Karpas-422 (cell line): ENCODE data around the gene MFRP. TPM values are rescaled to one million over a fixed set of nuclear protein-coding genes. Genes with fewer than 3 reads are reported as not detected.

Experiments used
- DNase-seq: peaks from one replicate; pipeline ENCODE4 v3.0.0-alpha.2; 2015
- H2AFZ ChIP-seq: fragments of 200-600 bp; sonication (generic); 2 replicates; pipeline ENCODE4 v1.6.1; 2014; ENCODE audit warnings: antibody characterized with exemption, low read length, mixed read lengths
- H3K27ac ChIP-seq: fragments of 200-600 bp; sonication (generic); 2 replicates; pipeline ENCODE4 v1.5.1; 2014; ENCODE audit warnings: mild to moderate bottlenecking, low read length, moderate library complexity
- H3K27me3 ChIP-seq: fragments of 200-600 bp; sonication (generic); 2 replicates; pipeline ENCODE4 v1.6.1; 2014; ENCODE audit warnings: low read length, mixed read lengths
- H3K36me3 ChIP-seq: fragments of 200-600 bp; sonication (generic); 2 replicates; pipeline ENCODE4 v1.6.1; 2014; ENCODE audit warnings: low read length, mixed read lengths; ENCODE audit not compliant: insufficient read depth
- H3K4me1 ChIP-seq: fragments of 200-600 bp; sonication (generic); 2 replicates; pipeline ENCODE4 v1.6.1; 2014; ENCODE audit warnings: mild to moderate bottlenecking, low read length, mixed read lengths
- H3K4me2 ChIP-seq: fragments of 200-600 bp; sonication (generic); 2 replicates; pipeline ENCODE4 v1.6.1; 2014; ENCODE audit warnings: low read length, low read depth, mild to moderate bottlenecking; ENCODE audit not compliant: poor library complexity, severe bottlenecking
- H3K4me3 ChIP-seq: fragments of 200-600 bp; sonication (generic); 2 replicates; pipeline ENCODE4 v1.5.1; 2014; ENCODE audit warnings: mild to moderate bottlenecking, antibody characterized with exemption, low read length, mixed read lengths
- H3K79me2 ChIP-seq: fragments of 200-600 bp; sonication (generic); 2 replicates; pipeline ENCODE4 v1.6.1; 2014; ENCODE audit warnings: mild to moderate bottlenecking, low read length, mixed read lengths
- H3K9ac ChIP-seq: fragments of 200-600 bp; sonication (generic); 2 replicates; pipeline ENCODE4 v1.6.0; 2014; ENCODE audit warnings: low read length
- H3K9me2 ChIP-seq: fragments of 200-600 bp; sonication (generic), shearing (Covaris generic); replicated peaks from 2 replicates; pipeline ENCODE4 v1.6.0; 2014; ENCODE audit warnings: mild to moderate bottlenecking, low read length, moderate library complexity; ENCODE audit not compliant: insufficient read depth
- H3K9me3 ChIP-seq: fragments of 300-700, 200-600 bp; sonication (generic); 2 replicates; pipeline ENCODE4 v1.6.1; 2014; ENCODE audit warnings: low read length, mixed read lengths
- H4K20me1 ChIP-seq: fragments of 200-600 bp; sonication (generic); 2 replicates; pipeline ENCODE4 v1.6.1; 2014; ENCODE audit warnings: mild to moderate bottlenecking, antibody characterized with exemption, low read length, low read depth; ENCODE audit not compliant: insufficient read depth
- small RNA-seq: library from RNA; depleted of rRNA; stranded (forward); fragments of <200 nt; gene quantifications from one replicate; pipeline ENCODE3, GENCODE V24; 2014
- total RNA-seq: library from RNA; depleted of rRNA; stranded (reverse); fragments of >200 nt; shearing (Covaris generic); gene quantifications from 2 replicates; pipeline ENCODE4 v1.2.3, GENCODE V29; 2014; ENCODE audit warnings: low replicate concordance; rRNA removed

The MFRP gene
- total RNA-seq, 1 experiment from 2014 or later, result not detected

DNA sequence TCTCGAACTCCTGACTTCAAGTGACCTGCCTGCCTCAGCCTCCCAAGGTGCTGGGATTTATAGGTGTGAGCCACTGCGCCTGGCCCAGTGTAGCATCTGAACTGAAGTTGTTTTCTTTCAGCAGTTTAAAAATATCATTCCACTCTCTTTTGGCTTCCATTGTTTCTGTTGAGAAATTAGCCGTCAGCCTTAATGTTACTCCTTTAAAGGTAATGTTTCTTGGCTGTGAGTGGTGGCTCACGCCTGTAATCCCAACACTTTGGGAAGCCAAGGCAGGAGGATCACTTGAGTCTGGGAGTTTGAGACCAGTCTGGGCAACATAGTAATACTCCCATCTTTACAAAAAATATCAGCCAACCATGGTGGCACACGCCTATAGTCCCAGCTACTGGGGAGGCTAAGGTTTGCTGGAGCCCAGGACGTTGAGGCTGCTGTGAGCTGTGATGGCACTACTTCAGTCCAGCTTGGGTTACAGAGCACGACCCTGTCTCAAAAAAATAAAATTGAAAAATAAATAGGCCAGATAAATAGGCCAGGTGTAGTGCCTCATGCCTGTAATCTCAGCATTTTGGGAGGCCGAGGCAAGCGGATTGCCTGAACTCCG lies 55.5 kb downstream of the MFRP start:
- no peaks in the 10 kb centered on the region for H4K20me1 ChIP-seq
- H3K36me3 ChIP-seq, result peaks cover 3% of the 10 kb centered on the region; the same call in 1 of the 2 replicates

More for the DNA sequence above, 55.5 kb downstream of the MFRP start:
- Histone ChIP-seq H3K9me3 (no peaks in the 10 kb centered on the region), H3K4me3 (no peak overlapping the region), H2AFZ (no peak overlapping the region), H3K79me2 (no peaks in the 10 kb centered on the region), H3K4me1 (0 out of 2 replicates have a peak, but pooled peaks cover 4% of the 10 kb centered on the region), H3K4me2 (no peak overlapping the region), H3K9me2 (no peaks in the 10 kb centered on the region), H3K27ac (no peak overlapping the region), H3K9ac (no peak overlapping the region), H3K27me3 (no peaks in the 10 kb centered on the region)
- DNase-seq, result no peak

Small RNAs within 50 kb of the gene (small RNA-seq; reads per million reads assigned to genes)
- gene RF01225 (not detected), gene RNU6-262P (0.16 reads per million)

Other genes with a start within 250 kb of the MFRP start
- 10.0 and 27.3 TPM in 2 replicates for gene DPAGT1, start 244.9 kb downstream of the MFRP start, total RNA-seq
- gene C2CD2L, start 239.4 kb downstream of the MFRP start, total RNA-seq, result 10.1 and 11.9 TPM in 2 replicates
- 16.3 and 22.4 TPM in 2 replicates for gene HINFP, start 225.1 kb downstream of the MFRP start, total RNA-seq
- gene ABCG4, start 197.7 kb downstream of the MFRP start, total RNA-seq, result not detected in 2 replicates
- 2.7 and 7.5 TPM in 2 replicates for gene NLRX1, start 178.0 kb downstream of the MFRP start, total RNA-seq
- not detected in 2 replicates for gene NHERF4, start 161.2 kb downstream of the MFRP start, total RNA-seq
- 18.0 and 34.0 TPM in 2 replicates for gene CBL, start 140.4 kb downstream of the MFRP start, total RNA-seq
- gene MCAM, start 29.6 kb downstream of the MFRP start, total RNA-seq, result 2.0 and 2.1 TPM in 2 replicates
- 3.9 and 8.8 TPM in 2 replicates for gene RNF26, start 12.2 kb downstream of the MFRP start, total RNA-seq
- not detected in 2 replicates for gene C1QTNF5, start 5.8 kb downstream of the MFRP start, total RNA-seq
- 15.4 and 16.9 TPM in 2 replicates for gene USP2, start 35.0 kb upstream of the MFRP start, total RNA-seq
- not detected in 2 replicates for gene THY1, start 76.5 kb upstream of the MFRP start, total RNA-seq